HTR-8/SVneo (cell line): ENCODE results near the gene LDLRAD4.
"Not testable (repeated sequence)": the region's sequence is repeated elsewhere in the genome, so short reads cannot be mapped to it uniquely, and the experiment has no call there.

Experiments used
- DNase-seq: peaks from one replicate; pipeline ENCODE4 v3.0.0; 2011; ENCODE audit warnings: low spot score, mixed read lengths; ENCODE audit not compliant: insufficient read length
- FAIRE-seq: peaks from 2 replicates; lab custom pipeline; 2011; peaks lifted over from hg19 to GRCh38; lab: Jason Lieb, UNC

The LDLRAD4 gene

DNA sequence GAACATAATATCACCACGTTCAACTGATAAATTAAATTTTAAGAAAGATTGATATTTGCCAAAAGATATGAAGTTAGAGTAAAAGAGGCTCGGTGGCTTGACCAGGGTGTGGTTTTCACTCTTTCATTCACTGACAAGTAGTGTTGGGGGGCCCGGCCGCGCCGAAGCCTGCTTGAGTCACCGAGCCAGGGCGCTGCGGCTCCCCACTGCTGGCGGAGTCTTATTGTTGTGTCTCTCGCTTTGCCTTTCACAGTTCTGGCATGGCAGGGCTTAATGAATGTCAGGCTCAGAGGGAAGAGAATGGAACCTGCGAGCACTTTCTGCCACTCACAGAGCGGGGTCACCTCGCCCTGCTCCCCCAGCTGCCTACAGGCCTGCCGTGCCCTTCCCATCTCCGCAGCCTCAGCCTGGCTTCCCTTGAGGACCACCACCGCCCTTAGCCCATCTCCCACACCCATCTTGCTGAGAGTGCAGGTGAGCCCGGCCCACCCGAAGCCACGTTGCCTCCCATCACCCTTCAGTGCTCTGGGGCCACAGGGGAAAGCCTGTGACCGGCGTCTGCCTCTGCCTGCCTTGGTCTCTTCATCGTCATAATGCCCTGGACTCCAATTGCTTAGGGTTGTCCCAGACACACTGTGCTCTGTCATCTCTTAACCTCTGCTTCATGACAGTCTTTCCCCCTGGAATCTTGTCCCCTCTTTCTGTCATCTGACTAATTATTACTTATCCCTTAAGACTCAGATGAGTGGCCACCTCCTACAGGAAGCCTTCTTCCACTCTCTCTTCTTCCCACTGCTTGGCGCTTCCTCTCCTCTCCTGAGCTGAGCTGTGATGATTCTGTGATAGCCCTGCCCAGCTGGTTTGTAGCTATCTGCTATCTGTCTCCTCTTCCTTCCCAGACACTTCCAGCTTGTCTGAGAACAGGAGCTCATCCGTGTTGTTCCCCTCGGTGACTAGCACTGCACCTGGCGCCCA, 365.3 kb downstream of the LDLRAD4 start:
- no peak for FAIRE-seq
- DNase-seq: no peak

DNA sequence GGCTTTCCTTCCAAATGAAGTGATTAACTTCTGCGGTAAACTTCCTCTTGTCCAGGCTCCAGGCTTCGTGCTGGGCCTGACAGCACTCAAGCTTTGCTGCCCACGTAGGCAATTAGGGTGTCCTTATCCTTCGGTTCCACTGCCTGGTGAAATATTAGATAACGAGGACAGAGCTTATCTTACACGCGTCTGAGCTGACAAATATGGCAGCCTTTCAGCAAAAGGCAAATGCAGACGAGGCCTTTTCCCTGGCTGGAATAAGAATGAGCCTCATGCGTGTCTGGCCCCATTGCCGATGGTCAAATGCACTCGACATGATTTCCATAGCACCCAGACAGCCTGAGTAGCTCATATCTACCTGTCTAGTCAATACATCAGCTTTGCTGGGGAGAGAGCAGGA, 366.3 kb downstream of the LDLRAD4 start:
- DNase-seq: no peak
- FAIRE-seq: no peak

DNA sequence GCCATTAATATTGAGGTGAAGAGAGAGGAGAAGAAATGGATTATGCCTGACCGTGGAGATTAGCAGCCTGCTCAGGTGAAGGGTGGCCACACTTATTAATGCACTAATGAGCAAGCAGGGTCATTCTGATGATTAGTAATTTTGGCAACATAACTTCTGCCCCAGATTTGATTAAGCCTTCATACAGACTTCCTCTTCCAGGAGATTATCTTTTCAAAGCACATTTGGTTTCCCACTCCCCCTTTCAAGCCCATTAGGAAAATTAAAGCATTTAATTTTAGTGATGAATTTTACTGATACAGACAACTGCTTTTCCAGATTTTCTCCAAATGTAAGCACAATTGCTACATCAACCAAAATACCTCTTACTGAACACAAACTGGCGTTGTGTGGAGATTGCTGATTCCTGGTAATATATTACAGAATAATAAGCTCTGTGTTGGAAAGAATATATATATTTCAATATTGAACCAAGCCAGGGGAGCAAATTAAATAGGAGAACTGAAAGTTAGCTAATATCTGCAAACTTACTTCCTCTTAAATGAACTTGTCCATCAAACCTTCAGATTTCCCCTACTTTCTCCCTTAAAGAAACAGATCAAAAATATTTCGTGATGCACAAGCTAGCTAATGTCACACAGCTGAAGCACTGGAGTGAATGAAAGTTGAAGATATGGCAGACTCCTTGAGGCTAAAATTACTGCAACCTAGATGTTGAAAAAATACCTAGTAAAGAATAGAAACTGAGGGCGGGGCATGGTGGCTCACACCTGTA, 367.0 kb downstream of the LDLRAD4 start:
- DNase-seq (no peak), FAIRE-seq (no peak)

DNA sequence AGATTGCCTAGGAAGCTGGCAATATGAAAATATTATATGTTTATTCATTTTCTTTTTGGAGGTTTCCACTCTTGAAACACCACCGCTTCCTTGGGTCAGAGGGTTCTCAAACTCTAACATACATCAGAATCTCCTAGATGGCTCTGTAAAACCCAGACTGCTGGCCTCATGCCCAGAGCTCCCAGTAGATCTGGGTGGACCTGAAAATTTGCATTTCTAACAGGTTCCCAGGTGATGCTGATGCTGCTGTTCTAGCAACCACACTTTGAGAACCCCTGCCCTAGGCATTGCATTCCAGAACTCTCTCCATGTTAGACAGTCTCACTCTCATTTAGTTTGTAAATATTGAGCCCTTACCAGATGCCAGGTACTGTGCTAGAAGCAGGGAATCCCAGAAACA, 368.4 kb downstream of the LDLRAD4 start:
- no peak for DNase-seq
- no peak for FAIRE-seq

DNA sequence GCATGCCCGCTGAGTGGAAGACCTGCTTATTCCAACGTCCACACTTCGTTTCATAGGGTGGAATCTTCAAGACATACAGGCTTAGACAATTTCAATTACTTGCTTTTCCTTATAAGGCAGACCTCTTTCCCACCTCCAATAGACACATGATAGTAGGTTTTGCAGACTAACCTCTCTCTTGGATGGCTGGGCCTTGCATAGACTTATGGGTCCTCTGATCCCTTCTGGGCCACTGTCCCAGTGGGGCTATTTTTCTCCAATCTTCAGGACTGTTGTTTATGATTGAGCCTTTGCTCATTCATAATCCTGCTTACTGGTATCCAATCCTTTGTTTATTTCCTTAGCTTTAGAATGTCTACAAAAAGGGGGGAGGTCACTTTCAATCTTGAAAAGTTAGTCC, 368.9 kb downstream of the LDLRAD4 start:
- FAIRE-seq (no peak), DNase-seq (no peak)

DNA sequence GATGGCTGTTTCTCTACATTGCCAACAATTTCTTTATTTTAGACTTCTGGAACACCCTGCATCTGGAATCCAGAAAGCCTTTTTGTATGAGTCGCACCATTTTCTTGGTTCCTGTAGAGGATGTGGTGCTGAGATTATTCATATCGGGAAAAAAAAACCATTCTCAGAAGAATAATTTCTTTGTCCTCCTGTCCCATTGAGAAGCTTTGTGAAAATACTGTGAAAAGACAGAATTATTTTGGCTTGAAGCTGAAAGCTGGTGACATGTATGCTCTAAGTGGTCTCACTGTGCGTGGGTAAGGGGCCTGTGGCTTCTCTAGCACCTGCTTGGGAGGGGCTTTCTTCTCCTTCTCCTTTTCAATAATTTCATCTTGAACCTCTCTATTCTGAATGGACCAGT, 369.4 kb downstream of the LDLRAD4 start:
- no peak for DNase-seq
- FAIRE-seq: no peak

DNA sequence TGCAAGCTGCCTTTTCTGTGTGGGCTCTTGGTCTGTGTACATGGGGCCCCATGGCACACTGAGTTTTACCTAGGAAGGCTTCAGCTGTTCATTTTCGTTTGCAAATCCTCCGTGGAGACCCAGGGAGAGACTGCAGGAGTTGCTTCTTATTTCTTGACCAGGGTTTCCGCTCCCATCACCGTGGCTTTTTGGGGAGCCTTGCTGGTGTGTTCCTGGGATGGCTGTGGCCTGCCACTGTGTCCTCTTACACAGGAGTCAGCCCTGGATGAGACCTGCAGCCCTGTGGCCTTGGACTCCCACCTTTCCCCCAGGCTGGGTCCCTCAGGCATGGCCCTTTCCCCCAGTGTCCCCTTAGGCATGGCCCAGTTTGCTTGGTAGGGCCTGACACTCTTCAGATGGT, 370.8 kb downstream of the LDLRAD4 start:
- DNase-seq: no peak
- no peak for FAIRE-seq

DNA sequence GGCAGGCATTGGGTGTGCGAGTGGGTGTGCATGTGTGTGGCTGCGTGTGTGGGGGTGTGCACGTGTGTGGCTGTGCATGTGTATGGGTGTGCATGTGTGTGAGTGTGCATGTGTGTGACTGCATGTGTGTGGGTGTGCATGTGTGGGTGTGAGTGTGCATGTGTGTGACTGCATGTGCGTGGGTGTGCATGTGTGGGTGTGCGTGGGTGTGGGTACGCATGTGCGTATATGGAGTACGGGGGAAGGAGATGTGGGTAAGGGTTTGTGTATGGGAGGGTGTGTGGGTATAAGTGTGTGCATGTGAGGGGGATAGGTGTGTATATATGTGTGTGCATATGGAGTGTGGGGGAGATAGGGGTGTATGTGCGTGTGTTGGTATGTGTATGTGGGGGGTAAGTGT, 371.4 kb downstream of the LDLRAD4 start:
- FAIRE-seq (peak; percentile 48), DNase-seq (no peak)

DNA sequence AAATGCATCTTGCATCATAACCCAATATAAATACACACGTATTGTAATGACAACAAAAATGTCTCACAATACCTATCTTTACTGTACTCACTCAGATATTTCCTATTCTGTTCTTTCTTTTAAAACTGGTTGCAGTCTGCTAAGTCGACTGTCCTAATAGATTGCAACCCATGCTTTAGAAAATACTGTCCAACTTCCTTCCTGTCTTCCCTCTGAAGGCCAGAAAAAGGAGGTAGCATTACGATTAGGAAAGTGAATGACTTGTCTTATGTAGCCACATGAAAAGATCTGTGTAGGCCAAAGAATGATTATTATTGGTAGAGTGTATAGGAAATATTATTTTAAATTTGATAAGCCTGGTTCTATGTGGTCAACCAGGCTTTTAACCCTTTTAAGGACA, 373.7 kb downstream of the LDLRAD4 start:
- FAIRE-seq (no peak), DNase-seq (no peak)

DNA sequence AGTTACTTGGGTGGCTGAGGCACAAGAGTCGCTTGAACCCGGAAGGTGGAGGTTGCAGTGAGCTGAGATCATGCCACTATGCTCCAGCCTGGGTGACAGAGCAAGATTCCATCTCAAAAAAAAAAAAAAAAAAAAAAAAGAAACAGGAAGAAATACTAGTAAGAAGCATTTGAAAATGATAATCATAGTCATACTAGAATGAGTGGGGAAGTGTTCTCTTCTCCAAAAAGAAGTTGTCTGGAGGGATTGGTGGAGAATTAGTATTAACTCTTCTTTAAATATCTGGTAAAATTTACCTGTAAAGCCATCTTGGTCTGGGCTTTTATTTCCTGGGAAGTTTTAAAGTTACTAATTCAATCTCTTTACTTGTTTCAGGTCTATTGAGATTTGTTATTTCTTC, 376.0 kb downstream of the LDLRAD4 start:
- FAIRE-seq: no peak
- DNase-seq: no peak

DNA sequence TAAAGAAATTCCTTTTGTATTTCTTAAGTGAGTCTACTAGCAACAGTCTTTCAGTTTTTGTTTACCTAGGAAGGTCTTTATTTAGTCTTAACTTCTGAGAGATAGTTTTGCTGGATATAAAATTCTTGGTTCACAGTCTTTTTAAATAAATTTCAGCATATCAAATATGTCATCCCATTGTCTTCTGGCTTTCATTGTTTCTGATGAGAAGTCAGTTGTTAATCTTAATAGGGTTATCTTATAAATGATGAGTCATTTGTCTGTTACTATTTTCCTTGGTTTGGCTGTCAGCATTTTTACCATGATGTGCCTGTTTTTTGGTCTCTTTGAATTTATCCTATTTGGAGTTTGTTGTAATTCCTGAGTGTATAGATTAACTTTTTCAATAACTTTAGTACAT, 378.5 kb downstream of the LDLRAD4 start:
- DNase-seq (no peak), FAIRE-seq (no peak)

DNA sequence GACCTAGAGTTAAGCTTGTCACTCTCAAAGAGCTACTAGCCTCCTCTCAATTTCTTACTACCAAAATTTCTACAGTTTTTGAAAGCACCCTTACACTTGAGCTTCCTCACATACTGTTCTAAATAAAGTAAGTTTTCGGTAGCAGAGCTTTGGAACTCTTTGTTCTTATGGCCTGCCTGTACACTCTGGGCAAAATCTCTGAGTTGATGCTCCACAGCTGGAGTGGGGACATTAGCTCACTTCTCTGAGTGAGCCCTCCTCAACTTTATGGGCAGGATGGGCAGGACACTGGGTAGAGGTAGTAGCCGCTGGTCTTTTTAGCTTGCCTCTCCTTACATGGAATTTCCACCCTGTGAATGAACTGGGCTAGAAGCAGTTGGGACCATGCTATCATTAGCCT, 380.0 kb downstream of the LDLRAD4 start:
- DNase-seq: no peak
- FAIRE-seq: no peak

DNA sequence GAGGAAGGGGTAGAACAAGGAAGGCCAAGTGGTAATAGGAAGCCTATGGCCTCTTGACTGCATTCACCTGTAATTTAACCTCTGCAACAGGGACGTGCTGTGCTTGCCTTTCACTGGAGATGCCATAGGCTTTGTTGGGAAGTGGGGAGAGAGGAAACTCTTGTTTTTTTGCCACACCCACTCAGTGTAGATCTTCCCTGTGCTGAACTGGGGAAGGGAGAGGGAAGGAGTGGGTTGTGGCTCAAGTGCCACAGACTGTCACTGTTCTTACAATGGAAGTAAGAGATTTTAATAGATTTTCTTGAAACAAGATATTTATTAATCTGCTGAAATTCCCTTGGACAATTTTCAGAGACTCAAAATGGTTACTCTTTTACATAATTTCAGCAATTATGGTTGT, 380.5 kb downstream of the LDLRAD4 start:
- FAIRE-seq (no peak), DNase-seq (no peak)

DNA sequence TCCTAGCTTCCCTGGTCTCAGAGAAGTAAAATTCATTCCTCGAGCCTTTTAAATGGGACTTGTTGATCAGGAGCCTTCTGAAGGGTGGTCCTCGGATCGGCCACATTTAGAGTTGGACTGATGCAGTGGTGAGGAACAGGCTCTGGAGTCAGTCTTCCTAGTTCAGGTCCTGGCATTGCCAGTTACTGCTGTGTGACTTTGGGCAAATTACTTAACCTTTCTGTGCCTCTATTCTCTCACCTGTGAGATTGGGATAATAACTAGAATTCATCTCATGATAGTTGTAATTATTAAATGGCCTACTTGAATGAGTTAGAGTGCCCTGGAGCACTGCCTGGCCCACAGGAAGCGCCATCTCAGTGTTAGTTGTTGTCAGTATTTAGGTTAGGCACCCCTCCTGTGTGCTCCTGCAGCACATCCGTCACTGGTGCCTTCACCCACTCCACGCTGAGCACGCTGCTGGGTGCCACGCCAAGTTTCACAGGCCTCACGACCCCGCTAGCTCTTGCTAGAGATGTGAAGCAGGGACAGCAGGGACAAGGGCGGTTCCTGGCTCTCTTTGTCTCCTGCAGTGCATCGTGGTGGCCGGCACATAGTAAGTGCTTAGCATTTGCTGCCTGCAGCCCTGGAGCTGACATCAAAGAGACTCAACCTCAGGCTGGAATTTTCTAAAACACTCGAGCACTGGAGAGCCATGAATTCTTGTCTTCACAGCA, 384.9 kb downstream of the LDLRAD4 start:
- DNase-seq (no peak), FAIRE-seq (no peak)

DNA sequence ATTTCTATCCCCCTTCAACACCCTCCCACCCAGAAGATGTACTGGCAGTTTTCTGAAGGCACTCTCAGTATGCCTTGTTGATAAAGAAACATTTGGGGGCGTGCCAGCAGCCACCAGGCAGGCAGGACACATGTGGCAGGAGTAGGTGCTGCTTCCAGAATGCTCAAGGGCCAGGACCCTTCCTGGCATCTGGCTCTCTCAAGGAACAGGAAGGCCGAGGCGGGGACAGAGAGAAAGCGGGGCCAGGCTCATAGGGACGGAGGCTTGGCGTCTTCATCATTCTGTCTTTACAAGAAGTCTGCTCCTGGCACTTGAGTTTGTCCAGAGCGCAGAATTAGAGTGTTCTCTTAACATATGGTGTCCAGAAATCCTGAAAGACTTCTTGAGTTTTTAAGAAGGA, 386.2 kb downstream of the LDLRAD4 start:
- no peak for DNase-seq
- no peak for FAIRE-seq

DNA sequence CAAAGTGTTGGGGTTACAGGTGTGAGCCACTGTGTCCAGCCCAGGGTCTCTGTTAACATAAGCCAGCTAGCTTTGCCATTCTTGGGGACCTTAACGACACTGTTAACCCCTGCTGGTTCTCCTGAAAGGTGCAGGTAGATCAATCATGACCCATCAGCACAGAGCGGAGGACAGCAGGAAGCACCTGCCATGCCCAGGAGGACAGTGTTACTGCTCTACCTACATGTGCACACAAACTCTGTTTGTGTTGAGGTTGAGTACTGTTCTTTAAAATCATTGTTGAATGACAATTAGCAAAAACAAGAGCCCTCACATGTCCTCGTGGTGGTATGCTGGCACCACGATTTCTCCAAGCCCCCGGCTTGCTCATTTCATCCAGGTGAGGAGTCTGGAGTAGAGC, 386.9 kb downstream of the LDLRAD4 start:
- FAIRE-seq (no peak), DNase-seq (no peak)

DNA sequence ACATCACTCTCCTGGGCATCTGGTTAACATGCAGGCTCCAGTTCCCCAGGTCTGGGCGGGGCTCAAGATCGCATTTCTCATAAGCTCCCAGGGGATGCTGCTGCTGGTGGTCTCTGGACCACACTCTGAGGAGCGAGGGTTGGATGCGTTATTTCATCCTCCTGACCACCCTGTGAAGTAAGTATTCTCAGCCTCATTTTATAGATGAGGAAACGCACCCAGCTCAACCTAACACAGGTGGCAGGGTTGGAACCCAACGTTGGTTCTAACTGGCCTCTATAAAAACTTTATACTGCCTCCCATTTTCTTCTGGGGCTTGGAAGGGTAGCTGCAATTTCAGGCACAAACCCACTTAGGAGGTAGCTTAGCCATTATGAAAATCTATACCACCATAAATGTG, 387.3 kb downstream of the LDLRAD4 start:
- no peak for FAIRE-seq

DNA sequence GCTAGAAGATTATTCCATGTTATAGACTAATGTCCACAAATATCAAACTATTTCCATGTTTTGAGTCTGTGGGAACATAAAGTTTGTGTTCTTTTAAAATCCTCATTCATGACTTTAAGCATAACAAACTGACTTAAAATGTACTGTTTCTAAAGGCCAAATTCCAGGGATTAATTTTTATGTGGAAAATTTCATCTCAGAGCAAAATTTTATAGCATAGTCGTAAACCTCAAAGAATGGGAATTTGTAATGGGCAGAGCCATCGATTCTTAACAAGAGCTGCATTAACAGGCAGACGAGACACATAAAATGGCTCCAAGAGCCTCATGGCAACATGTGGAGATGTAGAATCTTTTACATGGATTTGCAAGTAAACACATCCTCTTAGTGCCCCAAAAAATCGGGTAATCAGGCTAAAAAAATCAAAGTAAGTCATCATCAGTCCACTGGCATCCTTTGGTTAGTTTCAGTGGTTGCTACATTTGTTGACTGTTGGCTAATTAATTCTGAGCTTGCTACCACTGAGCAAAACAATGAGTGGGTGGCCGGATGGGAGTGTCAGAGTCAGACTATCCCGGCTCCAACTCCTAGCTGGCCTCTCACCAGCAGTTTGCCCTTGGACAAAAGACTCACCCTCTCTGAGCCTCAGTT, 388.2 kb downstream of the LDLRAD4 start:
- FAIRE-seq: no peak

More for the DNA sequence above, 387.3 kb downstream of the LDLRAD4 start:
- DNase-seq: no peak

DNA sequence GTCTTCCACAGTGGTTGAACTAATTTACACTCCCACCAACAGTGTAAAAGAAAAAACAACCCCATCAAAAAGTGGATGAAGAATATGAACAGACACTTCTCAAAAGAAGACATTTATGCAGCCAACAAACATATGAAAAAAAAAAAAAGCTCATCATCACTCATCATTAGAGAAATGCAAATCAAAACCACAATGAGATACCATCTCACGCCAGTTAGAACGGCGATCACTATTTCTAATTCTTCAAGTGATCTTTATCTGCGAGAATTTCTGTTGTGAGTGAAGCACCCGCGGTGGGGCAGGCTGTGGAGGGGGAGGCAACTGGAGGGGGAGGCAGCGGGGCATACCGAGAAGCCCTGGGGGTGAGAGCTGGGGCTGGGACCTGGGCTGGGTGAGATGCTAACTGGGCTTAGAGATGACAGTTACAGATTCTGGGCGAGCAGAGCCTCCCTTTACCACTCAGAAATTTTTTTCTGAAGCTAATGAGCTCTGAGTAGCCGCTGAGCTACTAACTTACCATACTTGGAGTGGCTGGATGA, 389.5 kb downstream of the LDLRAD4 start:
- FAIRE-seq, DNase-seq: not testable (repeated sequence)

More for the DNA sequence above, 388.2 kb downstream of the LDLRAD4 start:
- DNase-seq: no peak
